Measurements from ENCODE around the gene MORC1.
"Not testable (repeated sequence)": the region's sequence is repeated elsewhere in the genome, so short reads cannot be mapped to it uniquely, and the experiment has no call there.

MORC1 gene

DNA sequence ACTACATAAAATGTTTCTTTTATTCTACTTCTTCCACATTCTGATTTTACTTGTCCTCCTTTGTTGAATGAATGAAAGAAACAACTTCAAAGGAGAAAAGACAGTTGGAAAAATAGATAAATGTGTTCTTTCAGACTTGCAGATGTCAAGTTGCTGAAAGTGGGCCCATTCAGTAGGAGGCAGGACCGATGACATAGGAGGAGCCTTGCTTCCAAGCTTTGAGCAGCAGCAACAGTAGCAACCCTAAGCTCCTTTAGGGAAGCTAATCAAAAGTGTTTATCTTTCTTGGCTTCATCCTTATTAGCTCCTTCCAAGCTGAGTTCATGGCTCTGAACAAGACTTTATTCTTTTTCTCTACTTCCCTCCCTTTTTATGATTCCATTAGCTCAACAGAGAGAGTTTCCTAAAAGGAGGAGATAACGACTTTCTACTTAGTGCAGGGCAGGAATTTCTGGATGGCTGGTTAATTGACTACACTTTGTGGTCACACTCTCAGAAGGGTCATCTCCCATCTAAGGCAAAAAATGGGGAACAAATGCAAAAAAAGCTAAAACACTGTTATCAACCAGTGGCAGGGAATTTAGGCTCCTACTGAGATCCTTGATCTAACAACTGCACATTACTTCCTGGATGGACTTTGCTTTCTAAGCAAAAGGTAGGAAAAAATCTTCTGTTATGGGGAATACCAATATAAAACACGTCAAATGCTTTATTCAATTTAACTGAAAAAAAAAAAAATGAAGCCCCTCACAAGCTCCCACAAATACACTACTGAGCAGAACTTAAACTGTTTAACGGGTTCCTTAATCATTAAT is 4.8 kb downstream of the MORC1 start:
- DNase-seq (ENCODE audit: low read depth, low spot score), result no peak

DNA sequence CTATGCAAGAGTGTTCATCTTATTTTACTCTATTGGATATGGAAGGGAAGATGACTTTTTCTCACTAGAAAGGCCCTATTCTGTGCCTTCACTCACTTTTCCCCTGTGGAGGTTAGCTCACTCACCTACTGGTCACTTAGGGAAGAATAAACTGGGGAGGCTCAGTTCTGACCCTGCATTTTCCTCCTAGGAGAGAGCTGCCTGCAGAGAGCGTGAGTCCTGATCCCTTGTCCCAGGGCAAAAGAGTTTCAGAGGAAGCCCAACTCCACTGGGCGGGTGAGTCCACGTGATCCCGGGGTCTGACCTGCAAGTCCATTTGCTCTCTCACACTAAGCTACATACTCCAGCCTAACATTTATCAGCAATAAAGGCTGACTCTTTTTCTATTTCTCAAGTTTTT is 8.4 kb downstream of the MORC1 start:
- DNase-seq (ENCODE audit: low read depth, low spot score), result no peak

DNA sequence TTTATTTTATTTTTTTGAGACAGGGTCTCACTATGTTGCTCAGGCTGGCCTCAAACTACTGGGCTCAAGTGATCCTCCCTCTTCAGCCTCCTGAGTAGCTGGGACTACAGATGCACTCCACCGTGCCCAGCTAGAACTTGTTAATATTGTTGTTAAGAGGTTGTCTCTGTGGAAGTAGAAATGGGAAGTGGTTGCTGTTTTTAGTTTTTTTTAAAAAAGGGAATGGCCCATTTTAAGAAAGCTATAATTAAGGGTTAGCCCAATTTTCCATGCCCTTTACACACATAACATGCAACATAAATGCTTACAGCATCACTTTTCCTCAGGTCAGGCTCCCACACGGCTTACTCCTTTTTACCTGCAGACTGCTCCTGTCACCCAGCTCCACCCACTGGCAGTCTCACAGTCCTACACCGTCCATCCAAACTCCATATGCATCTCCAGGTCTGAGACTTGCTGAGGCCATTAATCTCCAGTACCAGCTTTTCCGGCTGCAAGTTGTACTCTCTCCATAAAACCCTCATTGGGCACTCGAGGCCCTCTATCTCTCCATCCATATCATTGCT is 19.8 kb downstream of the MORC1 start:
- peak; percentile 45 for DNase-seq (ENCODE audit: low read depth, low spot score)

DNA sequence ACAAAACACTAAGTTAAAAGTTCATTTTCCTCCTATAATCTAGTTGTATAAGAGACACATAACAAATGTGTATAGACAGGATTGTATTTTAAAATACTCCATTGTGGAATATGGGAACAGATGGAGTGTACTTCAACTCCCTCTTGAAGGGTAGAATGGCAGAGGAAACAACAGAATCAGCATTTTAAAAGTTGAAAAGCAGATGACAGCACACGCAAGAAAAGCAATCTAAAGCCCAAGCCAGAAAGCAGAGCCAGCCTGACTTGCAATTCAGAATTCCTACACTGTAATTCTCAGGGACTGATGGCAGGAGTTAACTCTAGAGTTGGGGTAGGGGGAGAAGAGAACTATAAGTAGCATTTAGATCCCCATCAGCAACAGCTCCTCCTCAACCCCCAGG is 22.8 kb downstream of the MORC1 start:
- no peak for DNase-seq (ENCODE audit: low read depth, low spot score)

DNA sequence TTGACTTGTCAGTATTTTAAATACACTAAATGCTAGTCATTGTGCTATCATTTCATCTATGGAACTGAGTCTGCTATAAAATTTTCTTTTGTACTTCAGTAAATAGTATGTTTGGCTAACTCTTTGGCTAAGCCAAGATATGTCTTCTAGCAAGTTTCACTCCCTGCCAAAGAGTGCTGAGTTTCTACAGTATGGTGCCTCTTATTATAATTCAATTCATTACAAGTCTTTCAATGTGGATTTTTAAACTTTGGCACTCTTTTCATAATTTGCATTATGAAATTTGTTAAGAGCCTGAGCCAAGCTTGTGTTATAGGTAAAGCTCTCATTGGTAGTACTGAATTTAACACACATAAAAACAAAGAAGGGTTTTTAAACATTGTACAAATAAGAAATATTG is 24.4 kb downstream of the MORC1 start:
- DNase-seq (ENCODE audit: low read depth, low spot score), result no peak

DNA sequence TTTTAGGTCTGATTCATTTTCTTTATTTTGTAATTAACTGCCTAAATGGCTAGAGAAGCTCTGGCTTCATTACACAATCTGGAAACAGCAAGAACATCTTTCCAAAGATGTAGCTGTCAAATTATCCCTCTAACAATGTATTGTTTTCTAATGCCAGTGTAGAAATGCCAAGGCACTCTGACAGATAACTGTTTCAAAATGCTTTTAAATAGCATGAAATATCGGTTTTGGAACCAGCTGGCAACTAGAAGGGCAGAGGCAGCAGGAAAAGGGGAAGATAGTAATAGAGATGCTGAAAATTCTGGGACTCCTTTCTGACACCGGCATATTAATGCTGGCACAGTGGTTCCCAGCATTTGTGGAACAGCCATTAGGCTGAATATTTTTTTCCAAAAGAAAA is 26.1 kb downstream of the MORC1 start:
- no peak for DNase-seq (ENCODE audit: low read depth, low spot score)

DNA sequence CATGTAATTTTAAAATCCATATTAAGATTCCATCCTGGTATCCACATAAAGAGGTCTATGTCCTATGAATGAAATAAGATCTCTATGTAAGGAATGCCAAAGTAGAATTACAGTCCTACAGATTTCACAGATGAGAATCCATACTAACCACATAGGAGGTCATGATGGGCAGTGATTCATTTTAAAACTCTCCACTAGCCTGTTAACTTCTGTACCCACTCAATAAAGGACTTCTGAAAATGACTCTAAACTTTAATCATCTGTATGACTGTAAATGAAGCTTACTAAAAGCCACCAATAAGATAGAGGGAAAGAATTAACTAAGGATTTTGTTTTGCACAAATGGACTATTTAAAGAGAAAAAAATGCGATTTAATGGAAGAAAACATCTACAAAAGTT is 28.7 kb downstream of the MORC1 start:
- DNase-seq (ENCODE audit: low read depth, low spot score), result no peak

DNA sequence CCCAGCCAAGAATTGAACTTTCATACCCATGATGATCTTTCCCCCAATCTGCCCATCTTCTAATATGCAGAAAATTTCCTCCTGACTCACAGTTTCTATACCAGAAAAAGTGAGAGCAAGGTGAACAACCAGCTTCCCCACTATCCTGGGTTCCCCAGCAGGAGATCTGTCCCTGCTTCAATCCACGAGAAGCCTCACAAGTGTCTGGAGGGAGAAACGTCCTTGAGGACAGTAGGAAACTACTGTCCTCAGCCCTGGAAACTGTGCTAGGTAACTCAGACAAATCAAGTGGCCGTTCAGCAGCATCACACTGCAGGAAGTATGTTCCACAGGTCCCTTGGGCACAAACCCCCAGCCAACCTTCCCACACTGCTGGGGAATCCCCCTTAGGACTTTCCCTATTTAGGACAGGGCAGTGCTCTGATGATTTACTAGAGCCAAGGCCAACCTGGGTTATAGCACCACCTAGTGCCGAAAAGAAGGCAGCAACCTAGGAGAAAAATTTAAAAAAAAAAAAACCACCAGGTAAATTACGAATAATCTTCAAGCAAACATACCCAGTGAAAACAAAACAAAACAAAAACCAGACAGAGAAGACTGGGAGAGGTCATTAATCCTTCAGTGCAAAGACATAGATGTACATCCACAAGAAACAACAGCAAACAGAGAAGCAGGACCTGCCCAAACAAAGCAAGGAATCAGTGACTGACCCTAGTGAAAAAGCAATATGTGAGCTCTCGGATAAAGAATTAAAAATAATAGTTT is 36.0 kb downstream of the MORC1 start:
- peak; percentile 80 for DNase-seq (ENCODE audit: low read depth, low spot score)

DNA sequence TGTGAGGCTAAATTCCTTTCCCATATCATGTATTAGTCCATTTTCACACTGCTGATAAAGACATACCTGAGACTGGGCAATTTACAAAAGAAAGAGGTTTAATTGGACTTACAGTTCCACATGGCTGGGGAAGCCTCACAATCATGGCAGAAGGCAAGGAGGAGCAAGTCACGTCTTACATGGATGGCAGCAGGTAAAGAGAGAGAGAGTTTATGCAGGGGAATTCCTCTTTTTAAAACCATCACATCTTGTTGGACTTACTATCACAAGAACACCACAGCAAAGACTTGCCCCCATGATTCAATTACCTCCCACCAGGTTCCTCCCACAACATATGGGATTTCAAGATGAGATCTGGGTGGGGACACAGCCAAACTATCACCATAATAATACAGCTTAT is 37.8 kb downstream of the MORC1 start:
- DNase-seq (ENCODE audit: low read depth, low spot score), result not testable (repeated sequence)

DNA sequence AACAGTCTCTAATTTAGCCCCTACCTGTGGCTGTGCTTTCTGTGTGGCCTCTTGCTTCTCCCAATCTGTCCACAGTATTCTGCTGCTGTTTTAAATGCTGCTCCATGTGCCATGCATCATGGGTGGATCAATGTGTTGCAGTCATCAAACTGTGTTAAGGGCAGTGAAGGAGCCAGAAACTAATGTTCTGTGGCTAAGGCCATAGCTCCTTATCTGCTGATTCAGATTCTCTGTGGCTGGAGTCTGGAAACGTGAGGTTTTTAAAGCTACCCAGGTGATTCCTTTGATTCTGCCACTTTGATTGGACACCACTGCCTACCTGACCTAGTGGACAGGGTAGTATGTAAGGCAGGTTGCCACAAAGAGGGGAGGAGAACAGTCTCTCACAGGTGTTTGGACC is 44.8 kb downstream of the MORC1 start:
- no peak for DNase-seq (ENCODE audit: low read depth, low spot score)

DNA sequence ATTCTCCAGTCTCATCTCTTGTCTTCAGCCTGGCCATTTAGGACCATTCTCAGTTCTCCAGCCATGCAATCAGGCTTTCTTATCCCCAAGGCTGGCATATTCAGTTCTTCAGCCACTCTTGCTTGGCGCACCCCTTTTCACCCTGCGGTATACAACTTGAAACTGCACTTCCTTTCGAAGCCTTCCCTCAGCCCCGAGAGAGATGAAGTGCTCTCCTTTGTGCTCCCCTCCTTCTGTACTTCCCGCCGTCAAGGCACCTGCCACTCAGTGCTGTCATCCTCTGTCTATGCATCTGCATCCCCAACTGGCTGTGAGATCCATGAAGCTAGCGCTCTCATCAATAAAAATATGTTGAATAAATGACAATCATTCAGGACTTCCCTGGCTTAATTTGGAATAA is 45.7 kb downstream of the MORC1 start:
- DNase-seq (ENCODE audit: low read depth, low spot score), result no peak

DNA sequence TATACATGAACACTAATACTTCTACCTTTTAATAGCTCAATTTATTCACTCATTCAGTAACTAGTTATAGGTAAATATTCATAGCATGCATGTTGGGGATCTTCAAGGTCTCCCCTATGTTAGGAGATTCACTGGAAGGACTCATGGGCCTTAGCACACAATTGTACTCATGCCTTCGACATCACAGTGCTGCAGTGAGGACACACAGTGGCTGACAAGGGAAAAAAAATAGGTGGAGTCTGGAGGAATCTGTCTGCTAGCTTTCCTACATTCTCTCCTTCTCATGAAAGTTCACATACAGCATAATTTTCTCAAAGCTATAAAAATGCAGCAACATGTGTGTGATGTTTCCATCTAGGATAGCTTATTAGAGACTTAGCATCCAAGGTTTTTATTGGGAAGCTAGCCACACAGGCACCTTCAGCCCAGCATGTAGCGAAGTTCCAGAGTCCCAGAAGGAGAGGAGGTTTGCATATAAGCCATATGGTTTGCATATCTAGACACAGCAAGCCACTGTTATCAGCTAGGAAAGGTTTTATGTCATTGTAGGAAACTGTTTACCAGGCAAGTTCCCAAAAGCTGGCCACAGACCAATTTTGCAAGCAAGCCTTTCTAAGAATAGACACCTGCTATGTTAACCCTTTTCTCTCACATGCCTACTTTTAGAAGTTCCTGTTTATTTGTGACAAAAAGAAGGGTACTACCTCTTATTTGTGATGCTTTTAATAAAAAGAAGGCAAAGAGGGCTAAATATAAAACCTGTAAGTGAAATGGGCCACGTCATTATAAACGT is 46.4 kb downstream of the MORC1 start:
- no peak for DNase-seq (ENCODE audit: low read depth, low spot score)

DNA sequence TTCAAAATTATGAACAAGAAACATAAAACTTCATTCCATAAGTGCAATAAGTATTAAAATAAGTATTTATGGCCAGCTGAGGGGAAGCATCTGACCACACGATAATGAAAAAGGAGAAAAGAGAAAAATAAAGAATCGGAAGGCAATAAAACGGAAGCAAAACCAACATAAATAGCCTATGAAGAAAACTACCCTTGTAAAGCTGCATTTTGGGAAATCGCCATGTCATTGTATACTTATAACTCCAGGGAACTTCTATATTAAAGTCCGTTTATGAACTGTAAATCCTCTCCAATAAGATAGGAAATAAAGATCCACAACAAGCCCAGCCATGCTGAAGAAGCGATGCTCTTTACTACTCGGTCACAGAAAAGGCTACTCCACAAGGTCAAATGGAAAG is 47.7 kb downstream of the MORC1 start:
- no peak for DNase-seq (ENCODE audit: low read depth, low spot score)

DNA sequence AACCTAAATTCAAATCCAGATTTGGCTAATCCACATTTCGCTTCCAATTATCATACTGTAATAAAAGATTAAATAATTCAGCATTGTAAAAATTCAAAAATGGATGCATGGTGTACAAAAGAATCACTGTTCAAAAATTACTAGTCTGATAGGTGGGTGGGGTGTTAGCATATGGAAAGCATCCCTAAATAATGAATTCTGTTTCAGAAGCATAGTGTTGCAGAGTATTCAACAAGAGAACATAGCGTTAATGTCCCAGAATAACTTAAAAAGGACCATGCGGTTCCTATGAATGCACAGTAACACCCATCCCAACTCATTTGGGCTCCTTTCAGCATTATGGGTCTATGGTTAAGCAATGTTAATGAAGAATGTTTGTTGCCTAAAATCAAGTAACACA is 51.1 kb downstream of the MORC1 start:
- DNase-seq (ENCODE audit: low read depth, low spot score), result no peak

DNA sequence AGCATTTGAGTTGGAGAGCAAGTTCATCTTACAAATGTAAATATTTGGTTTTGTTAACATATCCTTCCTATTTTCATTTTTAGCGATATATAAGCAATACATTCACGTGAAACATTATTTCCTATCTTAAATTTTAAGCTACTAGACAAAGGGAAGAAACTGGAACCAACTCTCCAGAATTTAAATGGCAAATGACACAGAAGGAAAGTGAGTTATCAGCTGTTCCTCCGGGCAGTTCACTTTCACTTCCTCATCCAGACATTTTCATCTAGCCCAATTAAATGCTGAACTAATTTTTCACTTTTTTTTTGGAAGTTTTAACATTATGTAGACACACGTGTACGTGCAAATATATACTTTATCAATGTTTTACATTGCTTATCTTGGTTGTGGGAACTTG is 58.7 kb downstream of the MORC1 start:
- no peak for DNase-seq (ENCODE audit: low read depth, low spot score)

DNA sequence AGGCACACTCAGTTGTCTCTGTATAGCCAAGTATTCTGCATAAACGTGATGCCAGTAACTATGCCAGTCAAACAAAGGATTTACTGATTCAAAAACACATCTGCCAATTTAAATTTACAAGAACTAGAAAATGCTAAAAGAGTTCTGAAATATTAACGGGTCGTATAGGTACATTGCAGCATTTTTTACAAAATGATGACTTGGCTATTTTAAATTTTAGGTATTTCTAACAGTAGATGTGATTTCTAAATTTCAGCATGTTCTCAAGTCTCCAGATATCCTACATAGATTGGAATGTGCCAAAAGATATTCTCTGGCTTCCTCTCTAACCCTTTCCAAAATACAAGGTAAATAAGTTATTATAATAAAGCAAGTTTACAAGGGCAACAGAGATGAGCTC is 60.3 kb downstream of the MORC1 start:
- DNase-seq (ENCODE audit: low read depth, low spot score), result no peak

DNA sequence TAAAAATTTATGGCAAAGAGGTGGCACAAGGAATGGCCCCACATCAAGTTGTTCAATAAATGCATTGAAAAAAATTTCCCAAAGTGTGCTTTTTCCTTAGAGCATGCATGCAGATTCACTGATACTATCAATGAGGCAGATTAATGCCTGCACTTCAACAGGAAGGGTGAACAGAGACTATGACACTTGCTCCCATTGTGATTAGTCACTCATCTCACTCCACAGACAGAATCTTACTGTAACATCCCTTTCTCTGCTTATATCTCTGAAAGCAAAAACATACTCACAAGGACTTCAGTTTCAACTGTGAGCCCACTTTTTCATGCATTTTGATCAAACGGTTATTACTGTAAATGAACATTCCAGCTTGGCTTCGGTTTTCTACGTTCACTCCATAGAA is 60.9 kb downstream of the MORC1 start:
- DNase-seq (ENCODE audit: low read depth, low spot score), result no peak

DNA sequence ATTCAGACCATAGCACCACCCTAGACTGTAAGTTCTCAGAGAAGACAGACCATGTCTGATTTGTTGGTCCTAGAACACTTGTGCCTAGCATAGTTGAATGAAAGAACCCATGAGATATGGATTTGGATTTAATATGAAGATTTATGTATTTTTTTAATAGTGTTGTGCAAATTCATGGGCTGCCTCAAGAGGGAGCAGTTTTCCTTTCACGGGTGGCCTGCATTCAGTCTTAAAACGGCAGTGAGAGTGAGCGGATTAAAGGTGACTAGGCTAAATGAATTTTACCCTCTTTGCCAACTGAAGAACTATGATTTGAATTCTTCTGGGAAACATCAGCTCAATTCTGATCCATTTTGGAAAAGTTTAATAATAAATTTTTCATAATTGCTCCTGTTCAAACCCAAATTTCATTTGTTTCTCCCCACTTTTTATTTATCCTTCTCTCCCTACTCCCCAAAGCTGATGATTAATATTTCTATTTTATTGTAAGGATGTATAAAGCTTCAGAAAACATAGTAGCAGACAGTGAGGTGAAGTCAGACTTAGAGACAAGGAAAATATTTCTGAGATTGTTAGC is 67.3 kb downstream of the MORC1 start:
- peak; percentile 11 for DNase-seq (ENCODE audit: low read depth, low spot score)

DNA sequence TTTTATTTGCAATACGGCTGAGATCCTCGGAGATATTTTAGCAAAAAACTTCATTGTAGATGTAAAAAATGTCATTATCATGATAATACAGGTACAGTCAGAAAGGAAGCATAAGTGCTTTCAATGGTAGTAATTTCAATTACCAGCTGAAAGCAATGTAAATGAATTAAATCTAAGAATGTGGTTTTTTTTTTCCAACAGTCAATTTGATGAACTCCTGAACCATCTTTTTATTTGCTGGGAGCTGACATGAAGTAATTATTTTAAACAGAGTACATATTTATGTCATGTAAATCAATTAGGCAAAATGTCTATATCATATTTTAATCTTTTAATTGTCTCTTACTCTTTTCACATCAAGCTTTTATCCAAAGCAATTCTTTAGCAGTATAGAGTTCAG is 70.6 kb downstream of the MORC1 start:
- DNase-seq (ENCODE audit: low read depth, low spot score), result no peak

DNA sequence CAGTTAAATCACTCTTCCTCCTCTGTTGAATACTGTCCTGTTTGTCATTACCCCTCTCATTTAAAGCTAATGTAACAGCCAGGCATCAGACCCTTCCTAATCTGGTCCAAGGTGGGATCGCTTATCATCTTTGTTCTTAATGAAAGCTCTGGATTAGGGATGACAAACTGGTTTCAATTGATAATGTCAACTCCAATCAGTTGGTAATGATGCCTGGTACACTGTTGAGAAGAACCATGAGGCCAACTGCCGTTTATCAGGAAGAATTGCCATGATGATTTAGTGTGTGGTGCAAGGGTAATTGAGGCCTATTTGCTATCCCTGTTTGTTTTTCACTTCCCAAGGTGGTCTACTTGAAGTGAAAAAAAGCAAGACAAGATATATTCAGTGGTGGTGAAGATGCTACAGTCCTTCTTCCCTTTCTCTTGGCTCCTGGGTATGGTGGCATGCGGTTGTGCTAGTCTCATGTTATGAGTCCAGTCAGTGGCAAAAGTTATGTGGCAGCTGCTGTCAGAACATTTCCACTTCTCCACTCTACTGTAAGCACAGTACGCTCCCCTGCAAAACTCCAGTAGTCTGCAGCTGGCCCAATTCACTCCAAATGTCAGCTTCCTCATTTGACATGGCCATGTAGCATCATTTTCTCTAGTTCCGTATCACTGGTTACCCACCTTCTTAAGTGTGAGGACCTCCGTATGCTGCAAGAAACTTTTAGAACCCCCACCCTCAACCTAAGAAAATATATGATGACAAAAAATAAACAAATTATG is 72.5 kb downstream of the MORC1 start:
- DNase-seq (ENCODE audit: low read depth, low spot score), result no peak

DNA sequence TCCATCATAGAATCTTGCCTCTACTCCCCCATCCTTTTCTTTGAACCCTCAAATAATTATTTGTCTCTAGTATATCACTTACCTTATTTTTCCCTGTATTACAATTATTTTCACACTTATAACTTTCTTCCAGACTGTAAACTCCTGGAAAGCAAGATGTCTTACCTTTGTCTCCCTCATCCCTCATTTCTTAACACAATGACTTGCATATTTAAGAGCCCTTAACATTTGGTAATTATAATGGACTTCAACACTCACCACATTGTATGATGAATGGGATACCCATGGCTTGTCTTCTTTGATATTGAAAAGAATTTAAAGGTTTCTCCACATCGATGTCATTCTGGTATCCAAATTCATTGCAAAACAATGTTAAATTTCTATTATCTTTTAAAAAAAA is 82.9 kb downstream of the MORC1 start:
- no peak for DNase-seq (ENCODE audit: low read depth, low spot score)

Data from ELF-1 (cell line).